Bronchial epithelial cell (primary cell): ENCODE measurements around the gene CEP112. TPM values are rescaled to one million over a fixed set of nuclear protein-coding genes. Genes with fewer than 3 reads are reported as not detected.

Experiments used
- DNase-seq: peaks from one replicate; pipeline ENCODE4 v3.0.0-alpha.2; 2010; ENCODE audit warnings: low read depth
- FAIRE-seq: peaks from 2 replicates; lab custom pipeline; 2011; peaks lifted over from hg19 to GRCh38; lab: Jason Lieb, UNC
- H3K27me3 ChIP-seq: 2 replicates; pipeline ENCODE4 v1.5.1; 2011; ENCODE audit warnings: low read length; ENCODE audit not compliant: control insufficient read depth, insufficient read depth
- H3K36me3 ChIP-seq: 2 replicates; pipeline ENCODE4 v1.5.1; 2011; ENCODE audit warnings: low read length; ENCODE audit not compliant: control insufficient read depth, insufficient read depth
- H3K4me3 ChIP-seq: 2 replicates; pipeline ENCODE4 v1.5.1; 2011; ENCODE audit warnings: mild to moderate bottlenecking, low read depth, low read length, control low read depth
- total RNA-seq: library from RNA; depleted of rRNA; stranded (reverse); fragments of >200 nt; gene quantifications from 2 replicates; pipeline ENCODE4 v1.2.1, GENCODE V29; 2014
- TF ChIP-seq, protein P1 (sequence below): IDR thresholded peaks from 2 replicates; pipeline ENCODE4 v1.5.1; 2011; ENCODE audit warnings: mild to moderate bottlenecking, moderate library complexity, low read length, control low read depth, inconsistent platforms; ENCODE audit not compliant: insufficient read depth, severe bottlenecking

CEP112 gene
- total RNA-seq, 1 donor from 2014 or later, result 2.4 TPM

DNA sequence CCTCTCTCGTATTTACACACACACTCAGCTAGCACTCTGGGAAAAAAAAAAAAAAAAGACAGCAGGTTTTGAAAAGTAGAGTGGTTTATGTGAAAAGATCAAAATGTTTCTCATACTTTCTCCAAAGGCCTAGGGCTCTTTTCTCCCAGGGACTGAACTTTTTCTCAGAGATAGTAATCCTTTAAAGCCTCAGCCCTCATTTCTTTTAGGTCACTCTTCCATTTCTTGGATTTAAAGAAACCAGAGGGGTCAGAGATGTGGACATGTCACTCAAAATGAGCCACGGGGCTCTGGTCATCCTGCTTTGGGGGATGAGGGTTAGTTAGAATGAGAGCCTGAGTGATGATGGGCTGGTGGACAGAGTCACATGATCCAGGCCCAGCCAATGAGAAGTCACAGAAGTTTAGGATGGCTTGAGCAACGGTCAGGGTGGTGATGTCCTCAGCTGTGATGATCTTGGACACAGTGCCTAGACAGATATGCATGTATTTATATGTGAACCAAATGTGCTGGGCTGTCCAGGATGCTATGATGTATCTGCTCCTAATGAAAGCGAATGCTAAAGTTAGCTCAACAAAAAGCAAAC is 596.8 kb downstream of the CEP112 start:
- Histone ChIP-seq H3K27me3 (peaks cover 2% of the 10 kb centered on the region), H3K4me3 (no peak overlapping the region), H3K36me3 (no peaks in the 10 kb centered on the region)
- no peak for DNase-seq
- TF ChIP-seq, protein P1, sequence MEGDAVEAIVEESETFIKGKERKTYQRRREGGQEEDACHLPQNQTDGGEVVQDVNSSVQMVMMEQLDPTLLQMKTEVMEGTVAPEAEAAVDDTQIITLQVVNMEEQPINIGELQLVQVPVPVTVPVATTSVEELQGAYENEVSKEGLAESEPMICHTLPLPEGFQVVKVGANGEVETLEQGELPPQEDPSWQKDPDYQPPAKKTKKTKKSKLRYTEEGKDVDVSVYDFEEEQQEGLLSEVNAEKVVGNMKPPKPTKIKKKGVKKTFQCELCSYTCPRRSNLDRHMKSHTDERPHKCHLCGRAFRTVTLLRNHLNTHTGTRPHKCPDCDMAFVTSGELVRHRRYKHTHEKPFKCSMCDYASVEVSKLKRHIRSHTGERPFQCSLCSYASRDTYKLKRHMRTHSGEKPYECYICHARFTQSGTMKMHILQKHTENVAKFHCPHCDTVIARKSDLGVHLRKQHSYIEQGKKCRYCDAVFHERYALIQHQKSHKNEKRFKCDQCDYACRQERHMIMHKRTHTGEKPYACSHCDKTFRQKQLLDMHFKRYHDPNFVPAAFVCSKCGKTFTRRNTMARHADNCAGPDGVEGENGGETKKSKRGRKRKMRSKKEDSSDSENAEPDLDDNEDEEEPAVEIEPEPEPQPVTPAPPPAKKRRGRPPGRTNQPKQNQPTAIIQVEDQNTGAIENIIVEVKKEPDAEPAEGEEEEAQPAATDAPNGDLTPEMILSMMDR, result no peak
- FAIRE-seq, result no peak

DNA sequence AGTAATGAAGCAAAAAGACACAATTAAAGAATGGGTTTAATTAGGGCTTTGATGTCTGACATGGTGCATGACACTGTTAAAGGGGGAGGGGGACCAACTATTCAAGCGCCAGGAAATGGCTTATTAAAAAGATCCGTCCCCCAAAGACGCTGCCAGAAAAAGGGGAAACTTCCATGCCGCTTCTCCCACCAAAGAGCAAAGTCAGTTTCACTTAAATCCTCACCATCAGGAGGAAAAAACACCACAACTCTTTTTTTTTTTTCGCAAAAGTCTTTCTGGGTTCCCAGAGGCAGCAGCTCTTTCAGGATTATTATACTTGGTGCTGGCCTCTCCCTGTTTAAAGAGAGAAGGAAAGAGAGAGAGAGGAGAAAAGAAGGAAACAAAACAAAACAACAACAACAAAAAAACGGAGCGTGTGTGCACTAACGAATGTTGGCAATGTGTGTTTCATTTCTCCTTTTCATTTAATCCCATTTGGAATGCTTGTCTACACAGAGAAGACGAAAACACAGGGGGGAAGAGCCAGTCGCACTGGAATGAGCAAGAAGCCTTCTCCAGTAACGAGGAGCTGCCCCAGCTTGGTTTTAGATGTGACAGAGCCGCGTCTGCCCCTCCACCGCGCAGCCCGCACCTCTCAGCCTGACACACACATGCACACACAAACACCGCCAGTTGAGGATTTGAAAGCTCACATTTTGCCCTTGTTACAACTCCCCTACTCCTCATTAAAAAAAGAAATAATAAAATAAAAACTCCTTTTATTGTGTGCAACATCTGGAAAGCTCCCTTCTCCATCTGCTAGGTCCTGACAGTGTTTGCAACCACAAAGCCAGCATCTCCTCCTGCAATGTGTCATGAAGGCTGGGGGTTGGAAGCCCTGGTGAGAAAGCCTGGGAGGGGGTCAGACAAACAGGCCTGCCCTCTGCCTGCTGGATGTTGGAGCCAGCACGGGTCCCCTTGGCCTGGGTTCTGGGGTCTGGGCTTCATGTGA is 597.8 kb downstream of the CEP112 start:
- Histone ChIP-seq H3K27me3 (peaks cover 1% of the 10 kb centered on the region), H3K36me3 (no peaks in the 10 kb centered on the region), H3K4me3 (no peak overlapping the region)
- DNase-seq (no peak), FAIRE-seq (no peak)
- TF ChIP-seq, protein P1, result no peak

DNA sequence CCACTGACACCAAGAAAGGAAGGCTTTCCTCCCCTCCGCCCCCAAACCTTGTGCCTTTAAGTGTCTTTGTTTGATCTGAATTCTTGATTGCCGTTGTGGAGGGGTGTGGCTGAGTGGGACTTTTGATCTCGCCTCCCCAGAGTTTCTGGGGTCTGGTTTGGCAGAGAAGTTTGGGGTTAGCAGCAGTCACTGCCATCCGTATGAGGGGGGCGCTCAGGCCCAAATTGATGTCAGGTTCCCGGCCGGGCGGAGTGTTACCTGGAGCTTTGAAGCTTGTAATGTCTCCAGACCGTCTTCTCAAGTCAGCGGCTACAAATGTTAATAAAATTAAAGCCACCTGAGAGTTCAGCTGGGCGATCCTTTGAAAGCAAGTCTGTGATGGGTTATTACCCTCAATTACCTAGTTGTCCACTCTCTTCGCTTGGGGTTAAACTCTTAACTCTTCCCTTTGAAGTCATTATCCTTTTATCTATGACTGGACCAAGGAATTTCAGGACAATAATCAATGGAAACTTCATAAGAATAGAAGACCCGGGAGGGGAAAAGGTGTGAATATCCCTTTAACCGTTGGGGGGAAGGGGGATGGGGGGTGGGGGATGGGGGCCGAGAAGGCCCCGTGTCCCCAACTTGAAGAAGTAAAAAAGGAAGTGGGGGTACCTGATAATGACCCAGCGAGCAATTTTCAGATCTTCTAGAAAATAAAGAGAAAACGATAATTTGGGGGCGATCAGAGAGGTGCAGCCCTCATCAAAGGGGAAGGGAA is 598.7 kb downstream of the CEP112 start:
- Histone ChIP-seq H3K36me3 (no peaks in the 10 kb centered on the region), H3K27me3 (no peaks in the 10 kb centered on the region), H3K4me3 (no peak overlapping the region)
- TF ChIP-seq, protein P1, result no peak
- DNase-seq (no peak), FAIRE-seq (no peak)

DNA sequence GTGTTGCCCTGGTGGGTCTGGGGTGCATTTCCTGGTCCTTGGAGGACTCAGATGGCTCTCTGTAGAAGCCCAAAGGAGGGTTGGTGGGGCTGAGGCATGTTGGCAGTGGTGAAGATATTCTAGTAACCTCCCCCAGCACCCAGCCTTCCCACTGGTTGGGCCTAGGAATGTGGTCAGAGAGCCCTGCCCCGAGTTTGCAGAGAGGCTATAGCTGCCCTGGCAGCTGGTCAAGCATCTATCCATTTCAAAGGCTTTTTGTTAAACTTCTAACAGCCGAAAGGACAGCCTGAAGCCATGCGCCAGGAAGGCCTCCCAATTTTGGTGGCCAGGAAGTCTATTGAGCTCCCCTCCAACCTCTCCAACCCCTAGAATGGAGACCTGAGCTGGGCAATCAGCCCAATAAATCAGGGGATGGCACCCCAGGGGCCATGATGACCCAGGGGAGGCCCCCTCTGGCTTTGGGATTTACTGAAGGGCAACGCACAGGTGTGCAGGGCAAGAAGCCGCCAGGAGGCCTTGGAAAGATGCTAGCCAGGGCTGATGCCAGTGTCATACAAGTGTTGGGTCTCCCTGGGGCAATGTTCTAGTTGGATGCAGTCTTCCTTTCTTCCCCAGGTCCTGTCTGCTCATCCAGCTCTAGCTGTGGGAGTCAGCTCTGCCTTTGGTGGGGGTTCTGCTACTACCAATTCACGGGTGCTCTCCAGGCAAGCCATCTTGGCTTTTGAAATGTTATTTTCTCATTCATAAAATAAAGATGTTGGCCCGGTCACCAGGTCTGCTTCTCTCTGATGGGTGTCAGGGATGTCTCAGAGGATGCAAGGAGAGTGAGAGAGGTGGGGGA is 599.6 kb downstream of the CEP112 start:
- no peak for DNase-seq
- TF ChIP-seq, protein P1, result no peak
- Histone ChIP-seq H3K36me3 (no peaks in the 10 kb centered on the region), H3K4me3 (no peak overlapping the region), H3K27me3 (no peaks in the 10 kb centered on the region)
- no peak for FAIRE-seq

DNA sequence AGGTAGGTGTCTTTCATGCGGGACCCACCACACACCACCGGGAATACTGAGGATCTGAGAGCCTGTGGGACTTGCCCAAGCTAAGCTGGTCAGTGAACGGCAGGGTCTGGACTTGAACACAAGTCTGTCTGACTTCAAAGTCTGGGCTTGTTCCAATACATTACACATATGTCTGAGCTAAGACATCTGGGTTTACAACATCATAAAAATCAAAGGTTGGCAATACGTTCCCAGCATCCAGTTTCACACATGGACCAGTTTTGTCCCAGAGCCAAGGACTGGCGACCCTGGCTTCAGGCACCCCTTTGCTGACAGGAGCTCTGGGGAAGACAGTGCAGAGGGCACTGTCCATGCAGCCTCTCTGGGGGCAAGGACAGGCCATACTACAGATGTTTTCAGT is 602.6 kb downstream of the CEP112 start:
- no peaks in the 10 kb centered on the region for H3K27me3 ChIP-seq
- TF ChIP-seq, protein P1, result no peak
- no peak for DNase-seq
- no peak overlapping the region for H3K4me3 ChIP-seq
- no peaks in the 10 kb centered on the region for H3K36me3 ChIP-seq
- FAIRE-seq, result no peak
